WTC11 (cell line): ENCODE measurements around the gene PIK3CA. TPM values are rescaled to one million over a fixed set of nuclear protein-coding genes. Genes with fewer than 3 reads are reported as not detected.

Experiments used
- ATAC-seq: fragments of 200-7000 bp; cut with Tn5 transposase; 2 replicates; pipeline ENCODE4 v1.10.0; 2021; ENCODE audit warnings: mild to moderate bottlenecking, moderate library complexity
- CTCF ChIA-PET: fragments of 300-600 bp; sonication (Branson Sonifier 250); formaldehyde crosslinking; loops from one replicate; lab custom pipeline; 2021; ENCODE audit warnings: antibody characterized with exemption; lab: Charles Lee
- POLR2A ChIA-PET: fragments of 350-600 bp; sonication (Branson Sonifier 250); formaldehyde crosslinking; loops from one replicate; lab custom pipeline; 2021; ENCODE audit warnings: antibody characterized with exemption; lab: Charles Lee
- DNase-seq: peaks from one replicate; pipeline ENCODE4 v3.0.0; 2021; ENCODE audit warnings: low spot score
- H3K27ac Mint-ChIP-seq: 2 replicates; pipeline ENCODE4 v1.8.0; 2021; ENCODE audit warnings: mixed read lengths
- H3K27me3 Mint-ChIP-seq: 2 replicates; pipeline ENCODE4 v1.8.0; 2021; ENCODE audit warnings: low read depth, mild to moderate bottlenecking, moderate library complexity, mixed read lengths
- H3K36me3 Mint-ChIP-seq: 2 replicates; pipeline ENCODE4 v1.8.0; 2021; ENCODE audit warnings: mixed read lengths
- H3K4me1 Mint-ChIP-seq: 2 replicates; pipeline ENCODE4 v1.8.0; 2022; ENCODE audit warnings: mixed read lengths
- H3K4me3 Mint-ChIP-seq: 2 replicates; pipeline ENCODE4 v1.8.0; 2021; ENCODE audit warnings: mild to moderate bottlenecking, moderate library complexity, mixed read lengths
- H3K9me3 Mint-ChIP-seq: 2 replicates; pipeline ENCODE4 v1.8.0; 2021; ENCODE audit warnings: mixed read lengths
- ATF1 ChIP-seq: sonication (generic); formaldehyde crosslinking; IDR thresholded peaks from 2 replicates; pipeline ENCODE4 v1.8.1; 2023; ENCODE audit warnings: mild to moderate bottlenecking, moderate library complexity, missing genetic modification reagents
- ATF6 ChIP-seq: sonication (generic); formaldehyde crosslinking; IDR thresholded peaks from 2 replicates; pipeline ENCODE4 v1.8.1; 2023; ENCODE audit warnings: mild to moderate bottlenecking, missing genetic modification reagents
- CBFB ChIP-seq: sonication (generic); formaldehyde crosslinking; IDR thresholded peaks from 2 replicates; pipeline ENCODE4 v1.8.1; 2022; ENCODE audit warnings: mild to moderate bottlenecking, low read depth, missing genetic modification reagents
- ELF4 ChIP-seq: sonication (generic); formaldehyde crosslinking; IDR thresholded peaks from 2 replicates; pipeline ENCODE4 v1.8.1; 2022; ENCODE audit warnings: low read depth, mild to moderate bottlenecking, moderate library complexity, missing genetic modification reagents
- FOXP1 ChIP-seq: sonication (generic); formaldehyde crosslinking; IDR thresholded peaks from 2 replicates; pipeline ENCODE4 v1.8.0; 2022; ENCODE audit warnings: missing genetic modification reagents, mild to moderate bottlenecking, moderate library complexity, borderline replicate concordance
- MYBL2 ChIP-seq: sonication (generic); formaldehyde crosslinking; IDR thresholded peaks from 2 replicates; pipeline ENCODE4 v1.8.1; 2023; ENCODE audit warnings: mild to moderate bottlenecking, moderate library complexity, missing genetic modification reagents
- NFE2L1 ChIP-seq: sonication (generic); formaldehyde crosslinking; IDR thresholded peaks from 2 replicates; pipeline ENCODE4 v1.8.1; 2023; ENCODE audit warnings: missing genetic modification reagents
- NR1H2 ChIP-seq: sonication (generic); formaldehyde crosslinking; IDR thresholded peaks from 2 replicates; pipeline ENCODE4 v1.9.0; 2021; ENCODE audit warnings: mild to moderate bottlenecking, moderate library complexity, missing genetic modification reagents
- PRRX2 ChIP-seq: fragments of 250-450 bp; sonication (Bioruptor Pico); IDR thresholded peaks from 2 replicates; pipeline ENCODE4 v1.8.0; 2021; ENCODE audit warnings: mild to moderate bottlenecking
- TEAD1 ChIP-seq: sonication (generic); formaldehyde crosslinking; IDR thresholded peaks from 2 replicates; pipeline ENCODE4 v1.8.0; 2022; ENCODE audit warnings: mild to moderate bottlenecking, missing genetic modification reagents
- USF2 ChIP-seq: sonication (generic); formaldehyde crosslinking; IDR thresholded peaks from 2 replicates; pipeline ENCODE4 v1.8.1; 2023; ENCODE audit warnings: mild to moderate bottlenecking, missing genetic modification reagents, moderate library complexity
- ZBTB21 ChIP-seq: sonication (generic); formaldehyde crosslinking; IDR thresholded peaks from 2 replicates; pipeline ENCODE4 v1.8.1; 2023; ENCODE audit warnings: mild to moderate bottlenecking, missing genetic modification reagents, borderline replicate concordance
- ZNF138 ChIP-seq: sonication (generic); formaldehyde crosslinking; conservative IDR thresholded peaks from 2 replicates; pipeline ENCODE4 v1.8.1; 2022; ENCODE audit warnings: mild to moderate bottlenecking, moderate library complexity, missing genetic modification reagents
- ZNF232 ChIP-seq: sonication (generic); formaldehyde crosslinking; IDR thresholded peaks from 2 replicates; pipeline ENCODE4 v1.8.0; 2022; ENCODE audit warnings: mild to moderate bottlenecking, missing genetic modification reagents
- ZSCAN18 ChIP-seq: fragments of 250-450 bp; sonication (Bioruptor Pico); IDR thresholded peaks from 2 replicates; pipeline ENCODE4 v2.1.2; 2022; ENCODE audit warnings: mild to moderate bottlenecking, moderate library complexity
- total RNA-seq: library from RNA; stranded (reverse); gene quantifications from 3 replicates; pipeline ENCODE4 v1.2.3, GENCODE V29; 2021
- TF ChIP-seq, protein P1 (sequence below): sonication (generic); formaldehyde crosslinking; IDR thresholded peaks from 2 replicates; pipeline ENCODE4 v1.8.0; 2022; ENCODE audit warnings: mild to moderate bottlenecking, missing genetic modification reagents
- TF ChIP-seq, protein P2 (sequence below): sonication (generic); formaldehyde crosslinking; IDR thresholded peaks from 2 replicates; pipeline ENCODE4 v1.8.1; 2022; ENCODE audit warnings: missing genetic modification reagents, borderline replicate concordance
- TF ChIP-seq, protein P3 (sequence below): fragments of 250-450 bp; sonication (Bioruptor Pico); IDR thresholded peaks from 2 replicates; pipeline ENCODE4 v1.8.0; 2021; ENCODE audit warnings: mild to moderate bottlenecking
- TF ChIP-seq, protein P4 (sequence below): sonication (generic); formaldehyde crosslinking; IDR thresholded peaks from 2 replicates; pipeline ENCODE4 v1.8.1; 2023; ENCODE audit warnings: mild to moderate bottlenecking, missing genetic modification reagents

PIK3CA gene
- total RNA-seq, 1 experiment from 2014 or later, result 10.1 TPM

GRCh38 chr3:179163503-179163902, 15.3 kb downstream of the PIK3CA start (continued):
- no peak for TF ChIP-seq ATF1 (CRISPR knock-in tag)
- no peak for TF ChIP-seq MYBL2 (CRISPR knock-in tag)
- TF ChIP-seq, protein P1, sequence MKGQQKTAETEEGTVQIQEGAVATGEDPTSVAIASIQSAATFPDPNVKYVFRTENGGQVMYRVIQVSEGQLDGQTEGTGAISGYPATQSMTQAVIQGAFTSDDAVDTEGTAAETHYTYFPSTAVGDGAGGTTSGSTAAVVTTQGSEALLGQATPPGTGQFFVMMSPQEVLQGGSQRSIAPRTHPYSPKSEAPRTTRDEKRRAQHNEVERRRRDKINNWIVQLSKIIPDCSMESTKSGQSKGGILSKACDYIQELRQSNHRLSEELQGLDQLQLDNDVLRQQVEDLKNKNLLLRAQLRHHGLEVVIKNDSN (CRISPR knock-in tag), result no peak
- no peak for TF ChIP-seq ELF4 (CRISPR knock-in tag)
- no peak for TF ChIP-seq USF2 (CRISPR knock-in tag)
- TF ChIP-seq, protein P2, sequence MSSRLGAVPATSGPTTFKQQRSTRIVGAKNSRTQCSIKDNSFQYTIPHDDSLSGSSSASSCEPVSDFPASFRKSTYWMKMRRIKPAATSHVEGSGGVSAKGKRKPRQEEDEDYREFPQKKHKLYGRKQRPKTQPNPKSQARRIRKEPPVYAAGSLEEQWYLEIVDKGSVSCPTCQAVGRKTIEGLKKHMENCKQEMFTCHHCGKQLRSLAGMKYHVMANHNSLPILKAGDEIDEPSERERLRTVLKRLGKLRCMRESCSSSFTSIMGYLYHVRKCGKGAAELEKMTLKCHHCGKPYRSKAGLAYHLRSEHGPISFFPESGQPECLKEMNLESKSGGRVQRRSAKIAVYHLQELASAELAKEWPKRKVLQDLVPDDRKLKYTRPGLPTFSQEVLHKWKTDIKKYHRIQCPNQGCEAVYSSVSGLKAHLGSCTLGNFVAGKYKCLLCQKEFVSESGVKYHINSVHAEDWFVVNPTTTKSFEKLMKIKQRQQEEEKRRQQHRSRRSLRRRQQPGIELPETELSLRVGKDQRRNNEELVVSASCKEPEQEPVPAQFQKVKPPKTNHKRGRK (CRISPR knock-in tag), result no peak

- TF ChIP-seq NFE2L1 (CRISPR knock-in tag) (no peak), MYBL2 (CRISPR knock-in tag) (no peak), CBFB (no peak), ZBTB21 (no peak), ELF4 (CRISPR knock-in tag) (no peak), PRRX2 (no peak), ZNF232 (no peak), FOXP1 (no peak), TEAD1 (CRISPR knock-in tag) (no peak), ATF6 (CRISPR knock-in tag) (no peak), ZSCAN18 (CRISPR knock-in tag) (no peak), NR1H2 (no peak), USF2 (CRISPR knock-in tag) (no peak), ZNF138 (CRISPR knock-in tag) (no peak)
- TF ChIP-seq, protein P3, sequence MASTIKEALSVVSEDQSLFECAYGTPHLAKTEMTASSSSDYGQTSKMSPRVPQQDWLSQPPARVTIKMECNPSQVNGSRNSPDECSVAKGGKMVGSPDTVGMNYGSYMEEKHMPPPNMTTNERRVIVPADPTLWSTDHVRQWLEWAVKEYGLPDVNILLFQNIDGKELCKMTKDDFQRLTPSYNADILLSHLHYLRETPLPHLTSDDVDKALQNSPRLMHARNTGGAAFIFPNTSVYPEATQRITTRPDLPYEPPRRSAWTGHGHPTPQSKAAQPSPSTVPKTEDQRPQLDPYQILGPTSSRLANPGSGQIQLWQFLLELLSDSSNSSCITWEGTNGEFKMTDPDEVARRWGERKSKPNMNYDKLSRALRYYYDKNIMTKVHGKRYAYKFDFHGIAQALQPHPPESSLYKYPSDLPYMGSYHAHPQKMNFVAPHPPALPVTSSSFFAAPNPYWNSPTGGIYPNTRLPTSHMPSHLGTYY (CRISPR knock-in tag), result no peak
- TF ChIP-seq, protein P1 (CRISPR knock-in tag), result no peak
- TF ChIP-seq, protein P4, sequence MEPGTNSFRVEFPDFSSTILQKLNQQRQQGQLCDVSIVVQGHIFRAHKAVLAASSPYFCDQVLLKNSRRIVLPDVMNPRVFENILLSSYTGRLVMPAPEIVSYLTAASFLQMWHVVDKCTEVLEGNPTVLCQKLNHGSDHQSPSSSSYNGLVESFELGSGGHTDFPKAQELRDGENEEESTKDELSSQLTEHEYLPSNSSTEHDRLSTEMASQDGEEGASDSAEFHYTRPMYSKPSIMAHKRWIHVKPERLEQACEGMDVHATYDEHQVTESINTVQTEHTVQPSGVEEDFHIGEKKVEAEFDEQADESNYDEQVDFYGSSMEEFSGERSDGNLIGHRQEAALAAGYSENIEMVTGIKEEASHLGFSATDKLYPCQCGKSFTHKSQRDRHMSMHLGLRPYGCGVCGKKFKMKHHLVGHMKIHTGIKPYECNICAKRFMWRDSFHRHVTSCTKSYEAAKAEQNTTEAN, result no peak
- DNase-seq (no peak), ATAC-seq (no peak)
- Mint-ChIP-seq H3K27me3 (no peaks in the 10 kb centered on the region), H3K4me3 (no peak overlapping the region), H3K27ac (no peak overlapping the region), H3K4me1 (peaks cover 24% of the 10 kb centered on the region), H3K9me3 (no peaks in the 10 kb centered on the region), H3K36me3 (no peaks in the 10 kb centered on the region)
- ChIA-PET CTCF (no interaction called here), POLR2A (no interaction called here)
Measured at GRCh38 chr3:179164857-179165256, 16.7 kb downstream of the PIK3CA start.
